Stimulated activated naive CD8-positive, alpha-beta T cell treated with anti-CD3 and anti-CD28 coated beads, Interleukin-15, amount 100 ng/mL, for 72 hours (primary cell): ENCODE results near the gene CNOT8.

Experiments
- ATAC-seq: fragments of 150-1000 bp; cut with Tn5 transposase; 2 replicates; pipeline ENCODE4 v1.10.0; 2021; ENCODE audit warnings: mild to moderate bottlenecking, moderate library complexity
- DNase-seq, 2 donors: peaks; one replicate each; pipeline ENCODE4 v3.0.0; 2021 to 2022
- H3K27ac Mint-ChIP-seq, 2 donors: one replicate each; pipeline ENCODE4 v1.8.0; 2022; ENCODE audit warnings: mild to moderate bottlenecking in 2 of 2, mixed read lengths in 2 of 2, moderate library complexity in 2 of 2
- H3K27me3 Mint-ChIP-seq: one replicate; pipeline ENCODE4 v1.8.0; 2022; ENCODE audit warnings: mixed read lengths
- H3K4me1 Mint-ChIP-seq: one replicate; pipeline ENCODE4 v1.8.0; 2022; ENCODE audit warnings: mild to moderate bottlenecking, mixed read lengths
- H3K4me3 Mint-ChIP-seq, 2 donors: one replicate each; pipeline ENCODE4 v1.8.0; 2022; ENCODE audit warnings: mild to moderate bottlenecking in 2 of 2, mixed read lengths in 2 of 2, moderate library complexity in 1 of 2
- H3K9me3 Mint-ChIP-seq, 2 donors: one replicate each; pipeline ENCODE4 v1.8.0; 2022; ENCODE audit warnings: mixed read lengths in 2 of 2

The CNOT8 gene

GRCh38 chr5:154849791-154850201 is 8.6 kb upstream of the CNOT8 start:
- no peaks in the 10 kb centered on the region for H3K27me3 Mint-ChIP-seq
- H3K4me3 Mint-ChIP-seq, result no peak overlapping the region
- peaks cover 16% of the 10 kb centered on the region for H3K4me1 Mint-ChIP-seq
- no peaks in the 10 kb centered on the region for H3K9me3 Mint-ChIP-seq
- no peak overlapping the region for H3K27ac Mint-ChIP-seq
- ATAC-seq (no peak), DNase-seq (no peak)

- ATAC-seq (peak; percentile 23), DNase-seq (no peak)
- Mint-ChIP-seq H3K27ac (peak within 1 kb of the TSS in 1 of 2 donors; percentile 54), H3K9me3 (no peaks in the 10 kb centered on the region), H3K4me1 (peaks cover 16% of the 10 kb centered on the region), H3K27me3 (no peaks in the 10 kb centered on the region), H3K4me3 (no peak within 1 kb of the TSS)
These were observed 8.0 kb upstream of the CNOT8 start, which contains the start of gene FAXDC2 for GRCh38 chr5:154850255-154851062. FAXDC2 (minus strand) TSS chr5:154850603; CDS start chr5:154838178, 12,425 bp downstream.

- Mint-ChIP-seq H3K27me3 (no peaks in the 10 kb centered on the region), H3K4me3 (no peak overlapping the region), H3K4me1 (peaks cover 16% of the 10 kb centered on the region), H3K27ac (no peak overlapping the region), H3K9me3 (no peaks in the 10 kb centered on the region)
- no peak for DNase-seq
- no peak for ATAC-seq
These were observed 7.1 kb upstream of the CNOT8 start for GRCh38 chr5:154851351-154851750.

GRCh38 chr5:154857530-154858296 is 714 bp upstream of the CNOT8 start:
- Mint-ChIP-seq H3K27me3 (no peaks in the 10 kb centered on the region), H3K4me3 (peak overlapping the region; percentile 89 to 97), H3K27ac (peak overlapping the region; percentile 94 to 99), H3K9me3 (no peaks in the 10 kb centered on the region), H3K4me1 (peaks cover 41% of the 10 kb centered on the region)
- peak; percentile 66 for ATAC-seq
- peak; percentile 83 to 86 for DNase-seq

- ATAC-seq, result no peak
- Mint-ChIP-seq H3K9me3 (no peaks in the 10 kb centered on the region), H3K4me3 (peak overlapping the region; percentile 89 to 97), H3K4me1 (peaks cover 50% of the 10 kb centered on the region), H3K27ac (peak overlapping the region; percentile 94 to 99), H3K27me3 (no peaks in the 10 kb centered on the region)
- DNase-seq, result no peak
These were observed 795 bp downstream of the CNOT8 start for GRCh38 chr5:154858972-154859871.

GRCh38 chr5:154860123-154860522 is 1.7 kb downstream of the CNOT8 start:
- ATAC-seq (no peak), DNase-seq (no peak)
- Mint-ChIP-seq H3K27ac (peak overlapping the region; percentile 48 to 94), H3K4me3 (peak overlapping the region; percentile 89 to 97), H3K4me1 (peaks cover 52% of the 10 kb centered on the region), H3K9me3 (no peaks in the 10 kb centered on the region), H3K27me3 (no peaks in the 10 kb centered on the region)

GRCh38 chr5:154860765-154861164 is 2.3 kb downstream of the CNOT8 start:
- no peaks in the 10 kb centered on the region for H3K27me3 Mint-ChIP-seq
- ATAC-seq (no peak), DNase-seq (no peak)
- H3K4me3 Mint-ChIP-seq, result peak overlapping the region; percentile 89 to 97
- peak overlapping the region in 1 of 2 donors; percentile 9 for H3K27ac Mint-ChIP-seq
- H3K9me3 Mint-ChIP-seq, result no peaks in the 10 kb centered on the region
- peaks cover 56% of the 10 kb centered on the region for H3K4me1 Mint-ChIP-seq

- DNase-seq (no peak), ATAC-seq (no peak)
- H3K27ac Mint-ChIP-seq, result no peak overlapping the region
- no peaks in the 10 kb centered on the region for H3K9me3 Mint-ChIP-seq
- H3K27me3 Mint-ChIP-seq, result no peaks in the 10 kb centered on the region
- H3K4me3 Mint-ChIP-seq, result peak overlapping the region; percentile 36 to 57
- H3K4me1 Mint-ChIP-seq, result peaks cover 63% of the 10 kb centered on the region
These were observed 3.5 kb downstream of the CNOT8 start for GRCh38 chr5:154861946-154862345.

GRCh38 chr5:154862766-154863165 is 4.3 kb downstream of the CNOT8 start:
- ATAC-seq (no peak), DNase-seq (no peak)
- H3K4me1 Mint-ChIP-seq, result peaks cover 62% of the 10 kb centered on the region
- no peaks in the 10 kb centered on the region for H3K9me3 Mint-ChIP-seq
- peak overlapping the region in 1 of 2 donors; percentile 51 for H3K4me3 Mint-ChIP-seq
- H3K27ac Mint-ChIP-seq, result peak overlapping the region in 1 of 2 donors; percentile 92
- H3K27me3 Mint-ChIP-seq, result no peaks in the 10 kb centered on the region

GRCh38 chr5:154863291-154864080 is 5.1 kb downstream of the CNOT8 start:
- peak overlapping the region; percentile 19 to 92 for H3K27ac Mint-ChIP-seq
- no peak for ATAC-seq
- H3K4me1 Mint-ChIP-seq, result peaks cover 64% of the 10 kb centered on the region

GRCh38 chr5:154865466-154866184 is 7.2 kb downstream of the CNOT8 start:
- Mint-ChIP-seq H3K27me3 (no peaks in the 10 kb centered on the region), H3K4me3 (no peak overlapping the region), H3K4me1 (peaks cover 56% of the 10 kb centered on the region), H3K9me3 (no peaks in the 10 kb centered on the region), H3K27ac (peak overlapping the region in 1 of 2 donors; percentile 92)
- ATAC-seq, result peak; percentile 56
- no peak for DNase-seq

More at GRCh38 chr5:154863291-154864080, 5.1 kb downstream of the CNOT8 start:
- DNase-seq, result no peak
- Mint-ChIP-seq H3K27me3 (no peaks in the 10 kb centered on the region), H3K9me3 (no peaks in the 10 kb centered on the region), H3K4me3 (no peak overlapping the region)

- H3K9me3 Mint-ChIP-seq, result no peaks in the 10 kb centered on the region
- ATAC-seq (no peak), DNase-seq (no peak)
- no peaks in the 10 kb centered on the region for H3K27me3 Mint-ChIP-seq
- peaks cover 44% of the 10 kb centered on the region for H3K4me1 Mint-ChIP-seq
- H3K4me3 Mint-ChIP-seq, result no peak overlapping the region
- H3K27ac Mint-ChIP-seq, result no peak overlapping the region
These were observed 8.4 kb downstream of the CNOT8 start for GRCh38 chr5:154866841-154867240.

GRCh38 chr5:154868702-154869101 is 10.3 kb downstream of the CNOT8 start:
- no peak for ATAC-seq
- Mint-ChIP-seq H3K9me3 (no peaks in the 10 kb centered on the region), H3K27me3 (no peaks in the 10 kb centered on the region), H3K4me3 (no peak overlapping the region), H3K27ac (no peak overlapping the region), H3K4me1 (peaks cover 27% of the 10 kb centered on the region)
- DNase-seq, result no peak

GRCh38 chr5:154871734-154872133 is 13.3 kb downstream of the CNOT8 start:
- H3K4me1 Mint-ChIP-seq, result peaks cover 12% of the 10 kb centered on the region
- no peaks in the 10 kb centered on the region for H3K27me3 Mint-ChIP-seq
- H3K27ac Mint-ChIP-seq, result no peak overlapping the region
- no peaks in the 10 kb centered on the region for H3K9me3 Mint-ChIP-seq
- ATAC-seq, result no peak
- no peak for DNase-seq
- no peak overlapping the region for H3K4me3 Mint-ChIP-seq
